OCI-LY1 (cell line): ENCODE measurements around the gene CCL4.

Source experiments
- H2AFZ ChIP-seq: fragments of 200-600 bp; sonication (generic), shearing (Covaris generic); 2 replicates; pipeline ENCODE4 v1.6.0; 2014; ENCODE audit warnings: antibody characterized with exemption, mild to moderate bottlenecking, low read length
- H3F3A ChIP-seq: fragments of 200-600 bp; sonication (generic), shearing (Covaris generic); 2 replicates; pipeline ENCODE4 v1.6.0; 2014; ENCODE audit warnings: mild to moderate bottlenecking, antibody characterized with exemption, low read length, moderate library complexity; ENCODE audit not compliant: insufficient read depth
- H3K27ac ChIP-seq: fragments of 200-600 bp; sonication (generic); 2 replicates; pipeline ENCODE4 v1.5.1; 2014; ENCODE audit warnings: low read length, mixed run types, mild to moderate bottlenecking, low read depth; ENCODE audit not compliant: poor library complexity, severe bottlenecking
- H3K27me3 ChIP-seq: fragments of 200-600 bp; sonication (generic); 2 replicates; pipeline ENCODE4 v1.6.0; 2014; ENCODE audit warnings: antibody characterized with exemption, mild to moderate bottlenecking, low read length, moderate library complexity; ENCODE audit not compliant: insufficient read depth
- H3K36me3 ChIP-seq: fragments of 200-600 bp; sonication (generic); 2 replicates; pipeline ENCODE4 v1.6.1; 2014; ENCODE audit warnings: mild to moderate bottlenecking, antibody characterized with exemption, low read length, moderate library complexity, mixed read lengths; ENCODE audit not compliant: insufficient read depth
- H3K4me1 ChIP-seq: fragments of 200-600 bp; sonication (generic); 2 replicates; pipeline ENCODE4 v1.5.1; 2014; ENCODE audit warnings: mild to moderate bottlenecking, low read length, moderate library complexity; ENCODE audit not compliant: insufficient read depth, severe bottlenecking
- H3K4me2 ChIP-seq: fragments of 200-600 bp; sonication (generic), shearing (Covaris generic); 2 replicates; pipeline ENCODE4 v1.6.1; 2014; ENCODE audit warnings: low read length
- H3K4me3 ChIP-seq: fragments of 200-600 bp; sonication (generic); 2 replicates; pipeline ENCODE4 v1.5.1; 2014; ENCODE audit warnings: low read length, low read depth, mild to moderate bottlenecking, mixed read lengths; ENCODE audit not compliant: poor library complexity, severe bottlenecking
- H3K79me2 ChIP-seq: fragments of 200-600 bp; shearing (Covaris generic); 2 replicates; pipeline ENCODE4 v1.6.1; 2016; ENCODE audit warnings: mixed run types, low read length, mixed read lengths; ENCODE audit not compliant: insufficient read depth
- H3K9ac ChIP-seq: fragments of 200-600 bp; sonication (generic), shearing (Covaris generic); 2 replicates; pipeline ENCODE4 v1.6.1; 2014; ENCODE audit warnings: mild to moderate bottlenecking, low read length, mixed read lengths
- H3K9me2 ChIP-seq: fragments of 200-600 bp; sonication (generic), shearing (Covaris generic); 2 replicates; pipeline ENCODE4 v1.6.1; 2014; ENCODE audit warnings: low read depth, mild to moderate bottlenecking, low read length, mixed read lengths
- H3K9me3 ChIP-seq: fragments of 200-600 bp; shearing (Covaris generic); 2 replicates; pipeline ENCODE4 v1.6.1; 2014; ENCODE audit warnings: low read length, mixed read lengths
- H4K20me1 ChIP-seq: fragments of 200-600 bp; sonication (generic), shearing (Covaris generic); 2 replicates; pipeline ENCODE4 v1.6.0; 2016; ENCODE audit warnings: mild to moderate bottlenecking, low read length; ENCODE audit not compliant: insufficient read depth
- EZH2 ChIP-seq: fragments of 200-600 bp; sonication (generic), shearing (Covaris generic); IDR thresholded peaks from 2 replicates; pipeline ENCODE4 v1.8.0; 2017; ENCODE audit warnings: borderline replicate concordance, mixed run types, mild to moderate bottlenecking, antibody characterized with exemption, low read length, moderate library complexity, mixed read lengths
- TF ChIP-seq, protein P1 (sequence below): fragments of 200-600 bp; sonication (generic), shearing (Covaris generic); IDR thresholded peaks from 2 replicates; pipeline ENCODE4 v1.5.1; 2017; ENCODE audit warnings: mild to moderate bottlenecking, antibody characterized with exemption, low read length, moderate library complexity, mixed read lengths

CCL4 gene

GRCh38 chr17:36123431-36123830 lies 19.8 kb downstream of the CCL4 start:
- H3K9me3 ChIP-seq = peaks cover 9% of the 10 kb centered on the region; the same call in 1 of the 2 replicates
- TF ChIP-seq, protein P1, sequence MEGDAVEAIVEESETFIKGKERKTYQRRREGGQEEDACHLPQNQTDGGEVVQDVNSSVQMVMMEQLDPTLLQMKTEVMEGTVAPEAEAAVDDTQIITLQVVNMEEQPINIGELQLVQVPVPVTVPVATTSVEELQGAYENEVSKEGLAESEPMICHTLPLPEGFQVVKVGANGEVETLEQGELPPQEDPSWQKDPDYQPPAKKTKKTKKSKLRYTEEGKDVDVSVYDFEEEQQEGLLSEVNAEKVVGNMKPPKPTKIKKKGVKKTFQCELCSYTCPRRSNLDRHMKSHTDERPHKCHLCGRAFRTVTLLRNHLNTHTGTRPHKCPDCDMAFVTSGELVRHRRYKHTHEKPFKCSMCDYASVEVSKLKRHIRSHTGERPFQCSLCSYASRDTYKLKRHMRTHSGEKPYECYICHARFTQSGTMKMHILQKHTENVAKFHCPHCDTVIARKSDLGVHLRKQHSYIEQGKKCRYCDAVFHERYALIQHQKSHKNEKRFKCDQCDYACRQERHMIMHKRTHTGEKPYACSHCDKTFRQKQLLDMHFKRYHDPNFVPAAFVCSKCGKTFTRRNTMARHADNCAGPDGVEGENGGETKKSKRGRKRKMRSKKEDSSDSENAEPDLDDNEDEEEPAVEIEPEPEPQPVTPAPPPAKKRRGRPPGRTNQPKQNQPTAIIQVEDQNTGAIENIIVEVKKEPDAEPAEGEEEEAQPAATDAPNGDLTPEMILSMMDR = no peak
- no peak for TF ChIP-seq EZH2
- H3K36me3 ChIP-seq = no peaks in the 10 kb centered on the region
- H3K4me2 ChIP-seq = no peak overlapping the region
- H3K79me2 ChIP-seq = no peaks in the 10 kb centered on the region
- H3K27me3 ChIP-seq = no peaks in the 10 kb centered on the region
- no peak overlapping the region for H2AFZ ChIP-seq
- H3K9me2 ChIP-seq = no peaks in the 10 kb centered on the region
- no peaks in the 10 kb centered on the region for H3F3A ChIP-seq
- no peak overlapping the region for H3K27ac ChIP-seq
- no peak overlapping the region for H3K4me3 ChIP-seq
- peaks cover 4% of the 10 kb centered on the region for H3K4me1 ChIP-seq
- H3K9ac ChIP-seq = no peak overlapping the region
- H4K20me1 ChIP-seq = no peaks in the 10 kb centered on the region

DNA sequence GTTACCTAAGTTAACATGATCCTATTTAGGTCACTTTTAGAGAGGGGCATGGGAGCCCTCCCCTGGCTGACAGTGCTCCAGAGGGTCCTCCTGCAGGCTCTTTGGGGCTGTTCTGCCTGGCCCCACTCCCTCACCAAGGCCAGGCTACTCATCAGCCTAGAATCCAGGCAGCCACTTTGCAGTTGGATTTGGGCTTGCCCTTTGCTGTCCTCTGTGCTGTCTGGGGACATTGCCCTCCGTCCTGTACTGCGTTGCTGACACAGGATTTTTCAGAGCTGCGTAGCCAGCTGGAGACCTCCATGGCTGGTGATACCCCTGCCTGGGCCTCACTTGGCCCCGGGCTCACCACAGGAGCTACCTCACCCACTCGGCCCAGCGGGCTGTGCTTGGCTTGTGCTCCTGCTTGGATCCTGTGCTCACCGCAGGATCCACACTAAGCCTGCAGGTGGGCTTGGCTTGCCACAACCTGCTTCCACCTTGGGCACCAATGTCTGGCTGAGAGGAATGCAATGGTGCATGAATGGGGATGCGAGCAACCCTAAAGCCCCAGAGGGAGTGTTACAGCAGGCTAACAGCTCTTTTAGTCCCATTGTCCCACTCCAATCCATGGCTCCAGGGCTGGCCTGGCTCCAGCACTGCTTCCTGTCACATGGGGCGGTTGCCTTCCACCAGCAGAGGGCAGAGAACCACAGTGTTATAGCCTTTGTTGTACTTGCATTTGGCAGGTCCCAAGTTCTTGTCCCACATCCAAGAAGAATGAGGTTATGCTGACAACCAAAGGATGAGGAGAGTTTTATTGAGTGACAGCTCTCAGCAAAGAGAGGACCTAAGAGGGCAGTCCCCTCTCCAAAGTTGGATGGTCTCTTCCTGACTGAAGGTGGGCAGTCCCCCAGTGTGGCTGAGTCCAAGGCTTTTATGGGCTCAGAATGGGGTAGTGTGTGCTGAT lies 21.5 kb downstream of the CCL4 start:
- no peak overlapping the region for H2AFZ ChIP-seq
- H3K9me3 ChIP-seq = peaks cover 9% of the 10 kb centered on the region; the same call in 1 of the 2 replicates
- H4K20me1 ChIP-seq = no peaks in the 10 kb centered on the region
- no peaks in the 10 kb centered on the region for H3K9me2 ChIP-seq
- no peaks in the 10 kb centered on the region for H3K79me2 ChIP-seq
- H3K27me3 ChIP-seq = no peaks in the 10 kb centered on the region
- H3F3A ChIP-seq = no peaks in the 10 kb centered on the region
- TF ChIP-seq, protein P1 = no peak
- TF ChIP-seq EZH2 = no peak
- no peak overlapping the region for H3K27ac ChIP-seq
- H3K9ac ChIP-seq = no peak overlapping the region
- no peak overlapping the region for H3K4me2 ChIP-seq
- H3K36me3 ChIP-seq = no peaks in the 10 kb centered on the region
- no peak overlapping the region for H3K4me3 ChIP-seq
- peaks cover 4% of the 10 kb centered on the region for H3K4me1 ChIP-seq

GRCh38 chr17:36127199-36127893 lies 23.7 kb downstream of the CCL4 start:
- TF ChIP-seq, protein P1 = no peak
- TF ChIP-seq EZH2 = no peak
- no peaks in the 10 kb centered on the region for H4K20me1 ChIP-seq
- H3K9me2 ChIP-seq = no peaks in the 10 kb centered on the region
- H3K9me3 ChIP-seq = peaks cover 9% of the 10 kb centered on the region; the same call in 1 of the 2 replicates
- no peak overlapping the region for H3K27ac ChIP-seq
- H3F3A ChIP-seq = no peaks in the 10 kb centered on the region
- peaks cover 4% of the 10 kb centered on the region for H3K4me1 ChIP-seq
- H3K79me2 ChIP-seq = no peaks in the 10 kb centered on the region
- no peak overlapping the region for H3K9ac ChIP-seq
- no peak overlapping the region for H3K4me3 ChIP-seq
- no peaks in the 10 kb centered on the region for H3K36me3 ChIP-seq
- H3K27me3 ChIP-seq = no peaks in the 10 kb centered on the region
- no peak overlapping the region for H3K4me2 ChIP-seq
- no peak overlapping the region for H2AFZ ChIP-seq
